ENCODE measurements around the gene MIP. TPM values are rescaled to one million over a fixed set of nuclear protein-coding genes. Genes with fewer than 3 reads are reported as not detected.

MIP gene
- total and polyA plus RNA-seq, 2 experiments from 2014 or later: 0.29 TPM; not detected in 1

- H3K9me2 ChIP-seq (ENCODE audit: insufficient read depth): no peaks in the 10 kb centered on the region
- H4K20me1 ChIP-seq (replicated peaks; ENCODE audit: insufficient read depth): no peaks in the 10 kb centered on the region
- H3K36me3 ChIP-seq (ENCODE audit: insufficient read depth): peaks cover 6% of the 10 kb centered on the region
- Mint-ChIP-seq H3K4me1 (no peaks in the 10 kb centered on the region), H3K9me3 (no peaks in the 10 kb centered on the region; the same call in 2 of the 3 replicates), H3K27me3 (ENCODE audit: insufficient read depth, low read depth, poor library complexity) (peaks cover 4% of the 10 kb centered on the region), H3K4me3 (no peak overlapping the region), H3K36me3 (ENCODE audit: low read depth) (peaks cover 32% of the 10 kb centered on the region), H3K27ac (no peak overlapping the region)
- no peaks in the 10 kb centered on the region for H3K27me3 ChIP-seq (ENCODE audit: insufficient read depth)
- DNase-seq (ENCODE audit: low spot score) (peak; percentile 40), ATAC-seq (peak; percentile 77)
- no peak overlapping the region for H3K27ac ChIP-seq (ENCODE audit: low read depth)
- no peak overlapping the region for H3K4me3 ChIP-seq
- TF ChIP-seq STAT1 (IDR thresholded peaks at IDR 0.05; ENCODE audit: unreplicated experiment) (no peak), JUNB (IDR thresholded peaks at IDR 0.05; ENCODE audit: unreplicated experiment) (no peak), REST (IDR thresholded peaks at IDR 0.05; ENCODE audit: unreplicated experiment) (no peak), ZNF331 (CRISPR knock-in tag; IDR thresholded peaks at IDR 0.05; ENCODE audit: low read depth) (no peak), CTCF (conservative IDR thresholded peaks at IDR 0.05; ENCODE audit: low read depth in 2 of 2) (no peak), EZH2 (IDR thresholded peaks at IDR 0.05; ENCODE audit: low read depth, unreplicated experiment) (no peak), ZNF114 (CRISPR knock-in tag; IDR thresholded peaks at IDR 0.05) (no peak), ZNF462 (CRISPR knock-in tag; IDR thresholded peaks at IDR 0.05) (no peak)
- H3K4me2 ChIP-seq: no peak overlapping the region
- 0 out of 2 replicates have a peak, but pooled peaks cover 3% of the 10 kb centered on the region for H3F3A ChIP-seq (replicated peaks; ENCODE audit: low read depth)
- no peaks in the 10 kb centered on the region for H3K79me2 ChIP-seq (replicated peaks; ENCODE audit: insufficient read depth)
- no peaks in the 10 kb centered on the region for H3K4me1 ChIP-seq (ENCODE audit: insufficient read depth)
- H2AFZ ChIP-seq: no peak overlapping the region
Measured at GRCh38 chr12:56413392-56413791, 41.1 kb downstream of the MIP start.

Measured in GM23338 (cell line).